GM23338 (cell line): ENCODE data around the gene IRF2BPL. TPM values are rescaled to one million over a fixed set of nuclear protein-coding genes. Genes with fewer than 3 reads are reported as not detected.

ENCODE experiments used
- ATAC-seq: fragments of 200-7000 bp; cut with Tn5 transposase; 3 replicates; pipeline ENCODE4 v1.9.1; 2020
- DNase-seq: peaks from one replicate; pipeline ENCODE4 v3.0.0-alpha.2; 2015; ENCODE audit warnings: low spot score
- H2AFZ ChIP-seq: fragments of 200-600 bp; sonication (generic); 2 replicates; pipeline ENCODE4 v1.8.0; 2016; ENCODE audit warnings: antibody characterized with exemption, mild to moderate bottlenecking, moderate library complexity
- H3F3A ChIP-seq: fragments of 200-600 bp; sonication (generic); replicated peaks from 2 replicates; pipeline ENCODE4 v1.8.0; 2017; ENCODE audit warnings: antibody characterized with exemption, mixed run types, low read depth
- H3K27ac ChIP-seq: fragments of 200-600 bp; sonication (generic); 2 replicates; pipeline ENCODE4 v1.6.1; 2016; ENCODE audit warnings: low read depth
- H3K27me3 ChIP-seq: fragments of 200-600 bp; sonication (generic); 2 replicates; pipeline ENCODE4 v1.8.0; 2016; ENCODE audit warnings: mild to moderate bottlenecking, mixed run types, moderate library complexity; ENCODE audit not compliant: insufficient read depth
- H3K36me3 ChIP-seq: fragments of 200-600 bp; sonication (generic); 2 replicates; pipeline ENCODE4 v1.8.0; 2016; ENCODE audit warnings: mild to moderate bottlenecking; ENCODE audit not compliant: insufficient read depth
- H3K4me1 ChIP-seq: fragments of 200-600 bp; sonication (generic); 2 replicates; pipeline ENCODE4 v1.8.0; 2016; ENCODE audit warnings: mild to moderate bottlenecking, moderate library complexity; ENCODE audit not compliant: insufficient read depth
- H3K4me2 ChIP-seq: fragments of 200-600 bp; sonication (generic); 2 replicates; pipeline ENCODE4 v1.7.1; 2017; ENCODE audit warnings: mixed run types
- H3K4me3 ChIP-seq: fragments of 200-600 bp; sonication (generic); 2 replicates; pipeline ENCODE4 v1.6.1; 2016; ENCODE audit warnings: mixed run types
- H3K79me2 ChIP-seq: fragments of 200-600 bp; sonication (generic); replicated peaks from 2 replicates; pipeline ENCODE4 v1.8.0; 2017; ENCODE audit warnings: mild to moderate bottlenecking; ENCODE audit not compliant: insufficient read depth
- H3K9me2 ChIP-seq: fragments of 200-600 bp; sonication (generic); 2 replicates; pipeline ENCODE4 v1.8.0; 2017; ENCODE audit not compliant: insufficient read depth
- H4K20me1 ChIP-seq: fragments of 200-600 bp; sonication (generic); replicated peaks from 2 replicates; pipeline ENCODE4 v1.8.0; 2017; ENCODE audit warnings: mild to moderate bottlenecking; ENCODE audit not compliant: insufficient read depth
- H3K27ac Mint-ChIP-seq: 2 replicates; pipeline ENCODE4 v1.8.0; 2020; ENCODE audit warnings: inconsistent platforms, mild to moderate bottlenecking, moderate library complexity, mixed read lengths
- H3K27me3 Mint-ChIP-seq: 3 replicates; pipeline ENCODE4 v1.8.0; 2022; ENCODE audit warnings: low read depth, mild to moderate bottlenecking, moderate library complexity, mixed read lengths, inconsistent platforms; ENCODE audit not compliant: insufficient read depth, poor library complexity
- H3K36me3 Mint-ChIP-seq: 3 replicates; pipeline ENCODE4 v1.8.0; 2021; ENCODE audit warnings: low read depth, mild to moderate bottlenecking, inconsistent platforms, moderate library complexity, mixed read lengths
- H3K4me1 Mint-ChIP-seq: 3 replicates; pipeline ENCODE4 v1.8.0; 2020; ENCODE audit warnings: mild to moderate bottlenecking, inconsistent platforms, mixed read lengths
- H3K4me3 Mint-ChIP-seq: 3 replicates; pipeline ENCODE4 v1.8.0; 2021; ENCODE audit warnings: moderate library complexity, mild to moderate bottlenecking, inconsistent platforms, mixed read lengths
- H3K9me3 Mint-ChIP-seq: 3 replicates; pipeline ENCODE4 v1.8.0; 2020; ENCODE audit warnings: moderate library complexity, mild to moderate bottlenecking, inconsistent platforms, mixed read lengths
- CREB1 ChIP-seq: fragments of 250-450 bp; sonication (Bioruptor Pico); IDR thresholded peaks from 2 replicates; pipeline ENCODE4 v1.5.0; 2020; ENCODE audit warnings: low read depth, mild to moderate bottlenecking, moderate library complexity
- JUNB ChIP-seq: IDR thresholded peaks from one replicate; pipeline ENCODE4 v1.6.1; 2016; ENCODE audit warnings: antibody characterized with exemption; ENCODE audit not compliant: unreplicated experiment
- ZNF331 ChIP-seq: fragments of 250-450 bp; sonication (Bioruptor Pico); IDR thresholded peaks from 2 replicates; pipeline ENCODE4 v1.5.0; 2020; ENCODE audit warnings: low read depth, mild to moderate bottlenecking, moderate library complexity
- ZNF462 ChIP-seq: fragments of 250-450 bp; sonication (Bioruptor Pico); IDR thresholded peaks from 2 replicates; pipeline ENCODE4 v1.5.0; 2020; ENCODE audit warnings: mild to moderate bottlenecking, moderate library complexity
- polyA plus RNA-seq: library from polyadenylated mRNA; unstranded; fragments of >200 nt; fragmentation: Nextera tagmentation; extraction: Ambion mirVana; gene quantifications from 2 replicates; pipeline ENCODE4 v1.2.1, GENCODE V29; 2016
- total RNA-seq: library from RNA; depleted of rRNA; stranded (reverse); fragments of >200 nt; shearing (Covaris generic); gene quantifications from 2 replicates; pipeline ENCODE4 v1.2.3, GENCODE V29; 2014
- TF ChIP-seq, protein P1 (sequence below): IDR thresholded peaks from one replicate; pipeline ENCODE4 v1.6.1; 2018; ENCODE audit warnings: antibody characterized with exemption; ENCODE audit not compliant: unreplicated experiment

Gene IRF2BPL
- total and polyA plus RNA-seq, 2 experiments from 2014 or later: 11.2 to 119 TPM

DNA sequence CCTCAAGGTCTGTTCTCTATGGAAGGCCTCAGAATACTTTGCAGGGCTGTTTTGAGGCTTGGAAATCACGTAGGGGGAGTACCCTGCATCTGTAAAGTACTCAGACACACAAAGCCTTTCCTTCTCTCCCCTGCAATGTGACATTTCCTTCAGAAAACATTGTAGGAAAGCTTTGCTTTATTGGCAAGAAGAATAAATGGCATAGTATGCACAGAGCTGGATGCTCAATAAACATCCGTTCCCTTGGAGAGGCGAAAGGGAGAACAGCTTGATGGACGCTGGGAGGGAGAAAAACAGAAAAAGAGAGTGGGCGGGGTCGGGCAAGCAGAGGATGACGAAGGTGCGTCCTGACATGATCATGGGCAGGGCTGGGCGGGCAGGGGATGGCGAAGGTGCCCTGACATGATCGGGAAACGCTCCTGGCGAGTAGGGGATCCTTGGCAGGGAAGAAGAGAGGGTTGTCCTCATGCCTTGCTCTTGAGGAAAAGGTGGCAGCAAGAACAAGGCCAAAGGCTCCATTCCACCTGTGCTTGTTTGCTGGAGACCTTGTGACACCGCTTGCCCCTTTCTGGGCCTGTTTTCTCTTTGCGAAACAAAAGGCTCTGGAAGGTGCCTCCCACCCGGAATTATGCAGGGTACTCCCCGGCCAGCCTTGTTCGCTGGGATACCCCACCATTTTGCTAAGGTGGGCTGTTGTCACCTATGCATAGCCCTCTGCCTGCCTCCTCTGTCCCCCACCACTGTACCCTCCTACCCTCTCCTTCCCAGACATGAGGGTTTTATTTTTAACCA, 21.1 kb downstream of the IRF2BPL start:
- Histone ChIP-seq H3K9me2 (no peaks in the 10 kb centered on the region), H3K4me3 (no peak overlapping the region), H3K36me3 (no peaks in the 10 kb centered on the region), H2AFZ (peak overlapping the region; percentile 80), H4K20me1 (no peaks in the 10 kb centered on the region), H3K79me2 (no peaks in the 10 kb centered on the region), H3K27me3 (no peaks in the 10 kb centered on the region), H3K27ac (no peak overlapping the region), H3K4me2 (peak overlapping the region; percentile 48; the same call in 1 of the 2 replicates), H3K4me1 (peaks cover 46% of the 10 kb centered on the region), H3F3A (0 out of 2 replicates have a peak, but pooled peaks cover 7% of the 10 kb centered on the region)
- ATAC-seq (no peak), DNase-seq (no peak)
- TF ChIP-seq ZNF331 (no peak), CREB1 (CRISPR knock-in tag) (no peak), JUNB (no peak), ZNF462 (no peak)
- TF ChIP-seq, protein P1, sequence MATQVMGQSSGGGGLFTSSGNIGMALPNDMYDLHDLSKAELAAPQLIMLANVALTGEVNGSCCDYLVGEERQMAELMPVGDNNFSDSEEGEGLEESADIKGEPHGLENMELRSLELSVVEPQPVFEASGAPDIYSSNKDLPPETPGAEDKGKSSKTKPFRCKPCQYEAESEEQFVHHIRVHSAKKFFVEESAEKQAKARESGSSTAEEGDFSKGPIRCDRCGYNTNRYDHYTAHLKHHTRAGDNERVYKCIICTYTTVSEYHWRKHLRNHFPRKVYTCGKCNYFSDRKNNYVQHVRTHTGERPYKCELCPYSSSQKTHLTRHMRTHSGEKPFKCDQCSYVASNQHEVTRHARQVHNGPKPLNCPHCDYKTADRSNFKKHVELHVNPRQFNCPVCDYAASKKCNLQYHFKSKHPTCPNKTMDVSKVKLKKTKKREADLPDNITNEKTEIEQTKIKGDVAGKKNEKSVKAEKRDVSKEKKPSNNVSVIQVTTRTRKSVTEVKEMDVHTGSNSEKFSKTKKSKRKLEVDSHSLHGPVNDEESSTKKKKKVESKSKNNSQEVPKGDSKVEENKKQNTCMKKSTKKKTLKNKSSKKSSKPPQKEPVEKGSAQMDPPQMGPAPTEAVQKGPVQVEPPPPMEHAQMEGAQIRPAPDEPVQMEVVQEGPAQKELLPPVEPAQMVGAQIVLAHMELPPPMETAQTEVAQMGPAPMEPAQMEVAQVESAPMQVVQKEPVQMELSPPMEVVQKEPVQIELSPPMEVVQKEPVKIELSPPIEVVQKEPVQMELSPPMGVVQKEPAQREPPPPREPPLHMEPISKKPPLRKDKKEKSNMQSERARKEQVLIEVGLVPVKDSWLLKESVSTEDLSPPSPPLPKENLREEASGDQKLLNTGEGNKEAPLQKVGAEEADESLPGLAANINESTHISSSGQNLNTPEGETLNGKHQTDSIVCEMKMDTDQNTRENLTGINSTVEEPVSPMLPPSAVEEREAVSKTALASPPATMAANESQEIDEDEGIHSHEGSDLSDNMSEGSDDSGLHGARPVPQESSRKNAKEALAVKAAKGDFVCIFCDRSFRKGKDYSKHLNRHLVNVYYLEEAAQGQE: no peak
- Mint-ChIP-seq H3K4me1 (peaks cover 48% of the 10 kb centered on the region), H3K27ac (no peak overlapping the region), H3K9me3 (0 out of 3 replicates have a peak, but pooled peaks cover 4% of the 10 kb centered on the region), H3K4me3 (no peak overlapping the region), H3K27me3 (peaks cover 12% of the 10 kb centered on the region), H3K36me3 (no peaks in the 10 kb centered on the region; the same call in 2 of the 3 replicates)
